ENCODE measurements around the gene TTC23L.

TTC23L gene

DNA sequence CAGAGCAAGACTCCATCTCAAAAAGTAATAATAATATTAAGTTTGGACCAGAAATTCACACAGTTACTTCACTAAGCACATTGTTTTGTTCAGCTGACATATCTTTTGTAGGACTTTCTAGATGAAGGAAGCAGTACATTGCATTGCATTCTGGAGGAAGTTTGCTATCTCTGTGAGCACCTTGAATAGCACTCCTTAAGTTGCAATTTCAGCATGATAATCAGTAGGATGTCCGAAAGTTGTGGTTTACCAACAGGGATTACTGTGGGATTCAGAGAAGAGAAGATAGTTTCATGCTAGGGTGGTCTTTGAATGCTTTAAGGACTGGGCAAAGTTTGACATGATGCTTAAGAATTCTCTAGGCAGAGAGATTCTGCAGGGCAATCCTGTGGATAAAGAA, 18.4 kb upstream of the TTC23L start:
- Histone ChIP-seq H3K9ac (ENCODE audit: low read length) (no peak overlapping the region), H3F3A (ENCODE audit: insufficient read depth, low read length) (no peaks in the 10 kb centered on the region), H3K4me1 (ENCODE audit: low read length) (no peaks in the 10 kb centered on the region), H3K27me3 (replicated peaks; ENCODE audit: insufficient read depth, low read length) (no peaks in the 10 kb centered on the region), H2AFZ (ENCODE audit: low read length) (no peak overlapping the region), H3K27ac (ENCODE audit: low read length) (no peak overlapping the region), H3K9me3 (replicated peaks; ENCODE audit: insufficient read depth, low read length) (no peaks in the 10 kb centered on the region), H3K4me2 (ENCODE audit: low read depth, low read length) (no peak overlapping the region), H3K36me3 (replicated peaks; ENCODE audit: insufficient read depth, low read length) (no peaks in the 10 kb centered on the region), H3K79me2 (ENCODE audit: low read length) (no peaks in the 10 kb centered on the region), H4K20me1 (ENCODE audit: insufficient read depth, low read length) (no peaks in the 10 kb centered on the region), H3K4me3 (ENCODE audit: low read length) (no peak overlapping the region), H3K9me2 (replicated peaks; ENCODE audit: insufficient read depth, low read length) (no peaks in the 10 kb centered on the region)
- TF ChIP-seq CTCF (IDR thresholded peaks at IDR 0.05; ENCODE audit: low read length) (no peak), EZH2phosphoT487 (IDR thresholded peaks at IDR 0.05; ENCODE audit: low read length) (no peak), EZH2 (optimal IDR thresholded peaks at IDR 0.05; ENCODE audit: low read depth, low read length) (no peak)
- no peak for DNase-seq

GRCh38 chr5:34822956-34823715, 15.8 kb upstream of the TTC23L start:
- Histone ChIP-seq H3K27me3 (replicated peaks; ENCODE audit: insufficient read depth, low read length) (no peaks in the 10 kb centered on the region), H3K4me1 (ENCODE audit: low read length) (no peaks in the 10 kb centered on the region), H4K20me1 (ENCODE audit: insufficient read depth, low read length) (no peaks in the 10 kb centered on the region), H3F3A (ENCODE audit: insufficient read depth, low read length) (no peaks in the 10 kb centered on the region), H3K4me3 (ENCODE audit: low read length) (no peak overlapping the region), H3K9me2 (replicated peaks; ENCODE audit: insufficient read depth, low read length) (no peaks in the 10 kb centered on the region), H3K9me3 (replicated peaks; ENCODE audit: insufficient read depth, low read length) (no peaks in the 10 kb centered on the region), H3K79me2 (ENCODE audit: low read length) (no peaks in the 10 kb centered on the region), H3K9ac (ENCODE audit: low read length) (no peak overlapping the region), H2AFZ (ENCODE audit: low read length) (no peak overlapping the region), H3K36me3 (replicated peaks; ENCODE audit: insufficient read depth, low read length) (no peaks in the 10 kb centered on the region), H3K27ac (ENCODE audit: low read length) (no peak overlapping the region), H3K4me2 (ENCODE audit: low read depth, low read length) (no peak overlapping the region)
- TF ChIP-seq CTCF (IDR thresholded peaks at IDR 0.05; ENCODE audit: low read length): no peak
- TF ChIP-seq EZH2phosphoT487 (IDR thresholded peaks at IDR 0.05; ENCODE audit: low read length): no peak
- no peak for TF ChIP-seq EZH2 (optimal IDR thresholded peaks at IDR 0.05; ENCODE audit: low read depth, low read length)
- DNase-seq: no peak

DNA sequence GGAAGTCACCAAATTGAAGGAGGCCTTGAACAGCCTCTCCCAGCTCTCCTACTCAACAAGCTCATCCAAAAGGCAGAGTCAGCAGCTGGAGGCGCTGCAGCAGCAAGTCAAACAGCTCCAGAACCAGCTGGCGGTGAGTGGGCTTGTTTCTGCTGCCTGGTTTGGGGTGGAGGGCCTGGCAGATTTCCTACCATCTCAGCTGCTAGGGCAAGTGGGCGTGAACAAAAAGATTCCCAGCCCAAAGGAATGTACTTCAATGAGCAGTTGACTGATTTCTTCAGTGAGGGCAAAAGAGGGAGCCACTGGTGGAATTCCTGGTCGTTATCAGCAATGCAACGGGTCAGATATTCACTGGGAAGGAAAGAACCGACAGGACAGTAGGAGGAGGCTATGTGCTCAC, 12.6 kb upstream of the TTC23L start:
- H3K9me2 ChIP-seq (replicated peaks; ENCODE audit: insufficient read depth, low read length): no peaks in the 10 kb centered on the region
- no peak overlapping the region for H3K9ac ChIP-seq (ENCODE audit: low read length)
- H3K79me2 ChIP-seq (ENCODE audit: low read length): no peaks in the 10 kb centered on the region
- no peaks in the 10 kb centered on the region for H3K4me1 ChIP-seq (ENCODE audit: low read length)
- H3K27ac ChIP-seq (ENCODE audit: low read length): no peak overlapping the region
- no peaks in the 10 kb centered on the region for H3K36me3 ChIP-seq (replicated peaks; ENCODE audit: insufficient read depth, low read length)
- no peak overlapping the region for H3K4me2 ChIP-seq (ENCODE audit: low read depth, low read length)
- no peak for TF ChIP-seq EZH2 (optimal IDR thresholded peaks at IDR 0.05; ENCODE audit: low read depth, low read length)
- no peak for TF ChIP-seq EZH2phosphoT487 (IDR thresholded peaks at IDR 0.05; ENCODE audit: low read length)
- no peak for TF ChIP-seq CTCF (IDR thresholded peaks at IDR 0.05; ENCODE audit: low read length)
- H3K4me3 ChIP-seq (ENCODE audit: low read length): no peak overlapping the region
- H4K20me1 ChIP-seq (ENCODE audit: insufficient read depth, low read length): no peaks in the 10 kb centered on the region
- DNase-seq: no peak
- no peaks in the 10 kb centered on the region for H3F3A ChIP-seq (ENCODE audit: insufficient read depth, low read length)
- no peaks in the 10 kb centered on the region for H3K27me3 ChIP-seq (replicated peaks; ENCODE audit: insufficient read depth, low read length)
- no peak overlapping the region for H2AFZ ChIP-seq (ENCODE audit: low read length)
- no peaks in the 10 kb centered on the region for H3K9me3 ChIP-seq (replicated peaks; ENCODE audit: insufficient read depth, low read length)

All from MM.1S (cell line).